Erythroblast (primary cell): ENCODE data around the gene LRRTM4.

ENCODE experiments used
- GATA1 ChIP-seq: IDR thresholded peaks from 2 replicates; pipeline ENCODE4 v1.6.1; 2011; ENCODE audit warnings: low read depth, mild to moderate bottlenecking, control low read depth, low read length, moderate library complexity
- POLR2A ChIP-seq: IDR thresholded peaks from 2 replicates; pipeline ENCODE4 v1.6.1; 2011; ENCODE audit warnings: mild to moderate bottlenecking, low read length

DNA sequence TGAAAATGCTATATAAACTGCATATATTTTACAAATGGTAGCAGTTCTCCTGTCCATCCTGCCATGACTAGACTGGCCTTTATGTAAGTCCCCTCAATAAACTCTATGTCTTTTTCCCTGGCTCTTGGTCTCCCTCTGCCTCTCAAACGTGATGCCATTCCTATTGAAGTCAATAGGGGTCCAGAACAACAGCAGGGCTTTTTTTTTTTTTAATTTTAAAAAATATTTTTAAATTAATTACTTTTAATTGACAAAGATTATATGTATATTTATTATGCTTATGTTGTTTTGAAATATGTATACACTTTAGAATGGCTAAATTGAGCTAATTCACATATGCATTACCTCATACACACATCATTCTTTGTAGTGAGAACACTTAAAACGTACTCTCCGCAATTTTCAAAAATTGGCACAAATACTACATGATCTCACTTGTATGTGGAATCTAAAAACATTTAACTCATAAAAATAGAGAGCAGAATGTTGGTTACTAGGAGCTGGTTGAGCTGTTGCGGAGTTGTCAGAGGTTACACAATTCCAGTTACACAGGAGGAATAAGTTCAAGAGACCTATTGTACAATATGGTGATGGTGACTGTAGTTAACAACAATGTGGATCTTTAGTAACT, 123.1 kb downstream of the LRRTM4 start:
- TF ChIP-seq POLR2A (no peak), GATA1 (no peak)
